Measurements from ENCODE around the gene FKBP8.

GRCh38 chr19:18541258-18541991 is 1.9 kb downstream of the FKBP8 start:
- TF ChIP-seq, protein P1, sequence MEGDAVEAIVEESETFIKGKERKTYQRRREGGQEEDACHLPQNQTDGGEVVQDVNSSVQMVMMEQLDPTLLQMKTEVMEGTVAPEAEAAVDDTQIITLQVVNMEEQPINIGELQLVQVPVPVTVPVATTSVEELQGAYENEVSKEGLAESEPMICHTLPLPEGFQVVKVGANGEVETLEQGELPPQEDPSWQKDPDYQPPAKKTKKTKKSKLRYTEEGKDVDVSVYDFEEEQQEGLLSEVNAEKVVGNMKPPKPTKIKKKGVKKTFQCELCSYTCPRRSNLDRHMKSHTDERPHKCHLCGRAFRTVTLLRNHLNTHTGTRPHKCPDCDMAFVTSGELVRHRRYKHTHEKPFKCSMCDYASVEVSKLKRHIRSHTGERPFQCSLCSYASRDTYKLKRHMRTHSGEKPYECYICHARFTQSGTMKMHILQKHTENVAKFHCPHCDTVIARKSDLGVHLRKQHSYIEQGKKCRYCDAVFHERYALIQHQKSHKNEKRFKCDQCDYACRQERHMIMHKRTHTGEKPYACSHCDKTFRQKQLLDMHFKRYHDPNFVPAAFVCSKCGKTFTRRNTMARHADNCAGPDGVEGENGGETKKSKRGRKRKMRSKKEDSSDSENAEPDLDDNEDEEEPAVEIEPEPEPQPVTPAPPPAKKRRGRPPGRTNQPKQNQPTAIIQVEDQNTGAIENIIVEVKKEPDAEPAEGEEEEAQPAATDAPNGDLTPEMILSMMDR (IDR thresholded peaks at IDR 0.05), result no peak
- no peak for TF ChIP-seq POLR2AphosphoS5 (IDR thresholded peaks at IDR 0.05; ENCODE audit: low read depth, low read length)
- no peak for TF ChIP-seq TCF7L2 (IDR thresholded peaks at IDR 0.05; ENCODE audit: low read depth, low read length)
